ENCODE results near the gene KSR2. TPM values are rescaled to one million over a fixed set of nuclear protein-coding genes. Genes with fewer than 3 reads are reported as not detected.

KSR2 gene
- total and polyA plus RNA-seq, 2 experiments from 2014 or later: under 0.01 to 0.02 TPM

GRCh38 chr12:117499759-117500485 is 468.9 kb downstream of the KSR2 start:
- Histone ChIP-seq H3K27me3 (no peaks in the 10 kb centered on the region), H3K4me1 (ENCODE audit: low read depth) (no peaks in the 10 kb centered on the region), H3K36me3 (no peaks in the 10 kb centered on the region), H3K27ac (no peak overlapping the region), H3K4me3 (no peak overlapping the region), H3K9me3 (ENCODE audit: low read depth) (no peaks in the 10 kb centered on the region)
- no peak for TF ChIP-seq CTCF (IDR thresholded peaks at IDR 0.05; ENCODE audit: low read depth, low read length)
- DNase-seq (ENCODE audit: low read depth in 1 of 2, low spot score in 1 of 2): no peak

- no peak for TF ChIP-seq CTCF (IDR thresholded peaks at IDR 0.05; ENCODE audit: low read depth, low read length)
- Histone ChIP-seq H3K27ac (no peak overlapping the region), H3K9me3 (ENCODE audit: low read depth) (no peaks in the 10 kb centered on the region), H3K4me1 (ENCODE audit: low read depth) (no peaks in the 10 kb centered on the region), H3K27me3 (no peaks in the 10 kb centered on the region), H3K4me3 (no peak overlapping the region), H3K36me3 (no peaks in the 10 kb centered on the region)
- DNase-seq (ENCODE audit: low read depth in 1 of 2, low spot score in 1 of 2): no peak
Observed at GRCh38 chr12:117498880-117499279, 469.9 kb downstream of the KSR2 start.

GRCh38 chr12:117498256-117498655 is 470.5 kb downstream of the KSR2 start:
- H3K9me3 ChIP-seq (ENCODE audit: low read depth): no peaks in the 10 kb centered on the region
- no peak overlapping the region for H3K4me3 ChIP-seq
- H3K4me1 ChIP-seq (ENCODE audit: low read depth): no peaks in the 10 kb centered on the region
- no peak for DNase-seq (ENCODE audit: low read depth in 1 of 2, low spot score in 1 of 2)
- no peak overlapping the region for H3K27ac ChIP-seq
- no peak for TF ChIP-seq CTCF (IDR thresholded peaks at IDR 0.05; ENCODE audit: low read depth, low read length)
- H3K36me3 ChIP-seq: no peaks in the 10 kb centered on the region
- H3K27me3 ChIP-seq: no peaks in the 10 kb centered on the region

- H3K9me3 ChIP-seq (ENCODE audit: low read depth): no peaks in the 10 kb centered on the region
- H3K4me3 ChIP-seq: no peak overlapping the region
- H3K27ac ChIP-seq: no peak overlapping the region
- H3K27me3 ChIP-seq: no peaks in the 10 kb centered on the region
- DNase-seq (ENCODE audit: low read depth in 1 of 2, low spot score in 1 of 2): no peak
- no peaks in the 10 kb centered on the region for H3K4me1 ChIP-seq (ENCODE audit: low read depth)
- no peak for TF ChIP-seq CTCF (IDR thresholded peaks at IDR 0.05; ENCODE audit: low read depth, low read length)
- no peaks in the 10 kb centered on the region for H3K36me3 ChIP-seq
Observed at GRCh38 chr12:117497407-117497806, 471.4 kb downstream of the KSR2 start.

- H3K36me3 ChIP-seq: no peaks in the 10 kb centered on the region
- DNase-seq (ENCODE audit: low read depth in 1 of 2, low spot score in 1 of 2): no peak
- no peaks in the 10 kb centered on the region for H3K9me3 ChIP-seq (ENCODE audit: low read depth)
- H3K4me3 ChIP-seq: no peak overlapping the region
- no peaks in the 10 kb centered on the region for H3K27me3 ChIP-seq
- no peak overlapping the region for H3K27ac ChIP-seq
- H3K4me1 ChIP-seq (ENCODE audit: low read depth): no peaks in the 10 kb centered on the region
- no peak for TF ChIP-seq CTCF (IDR thresholded peaks at IDR 0.05; ENCODE audit: low read depth, low read length)
Observed at GRCh38 chr12:117494833-117495655, 473.7 kb downstream of the KSR2 start.
